Astrocyte (in vitro differentiated cells and primary cell): ENCODE data around the gene SLC25A13.

Experiments used
- CTCF ChIP-seq: IDR thresholded peaks from 2 replicates; pipeline ENCODE4 v1.5.1; 2011; ENCODE audit warnings: low read depth, mild to moderate bottlenecking, inconsistent platforms, low read length, moderate library complexity; ENCODE audit not compliant: insufficient read depth
- EZH2 ChIP-seq: IDR thresholded peaks from 2 replicates; pipeline ENCODE4 v1.6.1; 2012; ENCODE audit warnings: mild to moderate bottlenecking, low read length, inconsistent platforms; ENCODE audit not compliant: insufficient read depth

DNA sequence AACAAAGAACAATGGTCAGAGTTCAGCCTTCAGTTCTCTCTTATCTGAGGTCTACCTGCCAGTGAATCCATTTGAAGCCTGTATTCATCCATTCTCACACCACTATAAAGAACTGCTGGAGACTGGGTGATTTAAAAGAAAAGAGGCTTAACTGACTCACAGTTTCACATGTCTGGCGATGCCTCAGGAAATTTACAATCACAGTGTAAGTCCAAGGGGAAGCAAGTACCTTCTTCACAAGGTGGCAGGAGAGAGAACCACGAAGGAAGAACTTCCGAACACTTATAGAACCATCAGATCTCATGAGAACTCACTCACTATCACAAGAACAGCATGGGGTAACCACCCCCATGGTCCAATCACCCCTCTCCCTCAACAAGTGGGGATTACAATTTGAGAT is 33.0 kb upstream of the SLC25A13 start:
- TF ChIP-seq CTCF = no peak
- TF ChIP-seq EZH2 = no peak
